Type B pancreatic cell (in vitro differentiated cells): ENCODE measurements around the gene C19orf25. TPM values are rescaled to one million over a fixed set of nuclear protein-coding genes. Genes with fewer than 3 reads are reported as not detected.

Experiments used
- DNase-seq: peaks from one replicate; pipeline ENCODE4 v3.0.0; 2021; ENCODE audit warnings: mixed read lengths; ENCODE audit not compliant: unreplicated experiment; ENCODE audit errors: extremely low spot score
- H3K27ac Mint-ChIP-seq: 2 replicates; pipeline ENCODE4 v1.8.0; 2021; ENCODE audit warnings: mild to moderate bottlenecking, mixed read lengths
- H3K27me3 Mint-ChIP-seq: 2 replicates; pipeline ENCODE4 v1.8.0; 2021; ENCODE audit warnings: mixed read lengths
- H3K36me3 Mint-ChIP-seq: 2 replicates; pipeline ENCODE4 v1.8.0; 2021; ENCODE audit warnings: mixed read lengths
- H3K4me1 Mint-ChIP-seq: one replicate; pipeline ENCODE4 v1.8.0; 2021; ENCODE audit warnings: mixed read lengths; ENCODE audit not compliant: unreplicated experiment
- H3K4me3 Mint-ChIP-seq: 2 replicates; pipeline ENCODE4 v1.8.0; 2021; ENCODE audit warnings: mild to moderate bottlenecking, mixed read lengths
- H3K9me3 Mint-ChIP-seq: 2 replicates; pipeline ENCODE4 v1.8.0; 2021; ENCODE audit warnings: mixed read lengths
- CTCF ChIP-seq: fragments of 200-600 bp; sonication (generic); conservative IDR thresholded peaks from 2 replicates; pipeline ENCODE4 v1.5.0; 2021; ENCODE audit warnings: antibody characterized with exemption, mild to moderate bottlenecking
- total RNA-seq: library from RNA; stranded (reverse); gene quantifications from 2 replicates; pipeline ENCODE4 v1.2.1, GENCODE V29; 2021; ENCODE audit warnings: low replicate concordance

Gene C19orf25
- total RNA-seq, 1 donor from 2014 or later = 37.5 TPM

DNA sequence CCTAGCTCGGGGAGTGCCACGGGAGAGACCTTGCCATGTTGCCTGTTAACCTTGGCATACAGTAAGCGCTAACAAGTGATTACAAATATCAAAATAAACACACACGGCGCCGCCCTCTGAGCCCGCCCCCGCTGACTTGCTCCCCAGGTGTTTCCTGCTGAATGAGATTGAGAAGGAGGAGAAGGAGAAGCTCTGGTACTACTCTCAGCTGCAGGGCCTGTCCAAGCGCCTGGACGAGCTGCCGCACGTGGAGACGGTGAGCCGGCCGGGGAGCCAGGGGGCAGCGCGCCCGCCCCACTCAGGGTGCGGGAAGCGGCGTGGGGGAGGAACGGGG is 24.0 kb downstream of the C19orf25 start:
- Mint-ChIP-seq H3K4me3 (no peak overlapping the region), H3K9me3 (no peaks in the 10 kb centered on the region)

DNA sequence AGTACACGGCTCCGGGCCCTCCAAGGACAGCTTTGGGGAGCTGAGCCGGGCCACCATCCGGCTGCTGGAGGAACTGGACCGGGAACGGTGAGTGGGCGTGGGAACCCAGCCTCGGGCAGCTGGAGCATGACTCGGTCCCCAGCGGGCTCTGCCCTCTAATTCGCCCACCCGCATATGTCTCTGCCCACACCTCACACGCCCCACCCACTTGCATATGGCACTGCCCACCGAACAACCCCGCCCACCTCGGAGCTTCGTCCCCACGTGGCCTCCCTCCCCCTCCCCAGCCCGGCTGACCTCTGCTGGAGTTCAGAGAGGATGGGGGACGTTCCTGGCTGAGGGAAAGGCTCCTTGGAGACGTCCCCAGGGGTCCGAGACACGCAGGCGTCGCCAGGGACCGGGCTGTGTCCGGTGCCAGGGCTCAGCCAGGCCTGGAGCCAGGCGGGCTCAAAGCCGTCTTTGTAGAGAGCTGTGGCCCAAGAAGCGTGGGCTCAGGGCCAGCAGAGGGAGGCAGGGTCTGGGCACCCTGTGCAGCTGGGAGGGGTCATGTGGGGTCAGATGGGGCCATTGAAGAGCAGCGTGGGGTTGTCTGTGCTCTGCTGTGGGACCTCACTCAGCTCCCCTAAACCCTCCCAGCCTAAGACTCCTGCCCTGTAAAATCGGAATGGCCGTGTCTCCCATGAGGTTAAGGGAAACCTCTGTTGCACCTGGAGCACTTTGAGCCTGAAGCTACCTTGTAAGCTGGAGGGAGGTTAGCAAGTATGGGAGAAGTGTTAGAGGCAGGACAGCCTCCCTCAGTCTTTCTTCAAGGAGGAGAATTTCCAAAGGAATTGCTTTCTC is 25.3 kb downstream of the C19orf25 start:
- no peaks in the 10 kb centered on the region for H3K9me3 Mint-ChIP-seq
- no peak overlapping the region for H3K4me3 Mint-ChIP-seq
- H3K36me3 Mint-ChIP-seq = no peaks in the 10 kb centered on the region
- H3K4me1 Mint-ChIP-seq = peaks cover 15% of the 10 kb centered on the region
- peaks cover 59% of the 10 kb centered on the region for H3K27me3 Mint-ChIP-seq
- H3K27ac Mint-ChIP-seq = no peak overlapping the region
- TF ChIP-seq CTCF = no peak
- no peak for DNase-seq

More for the DNA sequence above, 24.0 kb downstream of the C19orf25 start:
- DNase-seq = no peak
- H3K27ac Mint-ChIP-seq = no peak overlapping the region
- H3K4me1 Mint-ChIP-seq = peaks cover 9% of the 10 kb centered on the region
- no peaks in the 10 kb centered on the region for H3K36me3 Mint-ChIP-seq
- H3K27me3 Mint-ChIP-seq = peaks cover 59% of the 10 kb centered on the region
- no peak for TF ChIP-seq CTCF

DNA sequence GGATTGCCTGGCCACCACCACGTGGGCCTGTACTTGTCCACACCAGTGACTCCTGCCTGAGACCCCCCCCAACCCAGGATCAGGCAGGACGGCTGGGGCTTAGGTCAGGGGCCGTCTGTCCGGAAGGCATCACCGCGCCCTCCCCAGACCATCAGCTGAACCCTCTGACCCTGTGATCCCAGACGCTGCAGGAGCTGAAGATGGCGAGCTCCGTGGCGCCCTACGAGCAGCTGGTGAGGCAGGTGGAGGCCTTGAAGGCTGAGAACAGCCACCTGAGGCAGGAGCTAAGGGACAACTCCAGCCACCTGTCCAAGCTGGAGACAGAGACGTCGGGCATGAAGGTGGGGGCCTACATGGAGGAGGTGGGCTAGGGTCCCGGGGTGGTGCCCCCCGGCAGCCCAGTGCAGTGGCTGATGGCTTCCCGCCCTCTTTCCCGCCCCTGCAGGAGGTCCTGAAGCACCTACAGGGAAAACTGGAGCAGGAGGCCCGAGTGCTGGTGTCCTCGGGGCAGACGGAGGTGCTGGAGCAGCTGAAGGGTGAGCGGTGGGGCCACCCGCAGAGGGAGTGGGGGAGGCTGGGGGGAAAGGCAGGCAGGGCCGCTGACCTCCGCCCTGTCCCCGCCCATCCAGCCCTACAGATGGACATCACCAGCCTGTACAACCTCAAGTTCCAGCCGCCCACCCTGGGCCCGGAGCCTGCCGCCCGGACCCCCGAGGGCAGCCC is 26.1 kb downstream of the C19orf25 start:
- Mint-ChIP-seq H3K36me3 (no peaks in the 10 kb centered on the region), H3K9me3 (no peaks in the 10 kb centered on the region), H3K4me3 (no peak overlapping the region), H3K27ac (no peak overlapping the region), H3K27me3 (peaks cover 61% of the 10 kb centered on the region), H3K4me1 (peaks cover 15% of the 10 kb centered on the region)
- no peak for TF ChIP-seq CTCF
- no peak for DNase-seq

DNA sequence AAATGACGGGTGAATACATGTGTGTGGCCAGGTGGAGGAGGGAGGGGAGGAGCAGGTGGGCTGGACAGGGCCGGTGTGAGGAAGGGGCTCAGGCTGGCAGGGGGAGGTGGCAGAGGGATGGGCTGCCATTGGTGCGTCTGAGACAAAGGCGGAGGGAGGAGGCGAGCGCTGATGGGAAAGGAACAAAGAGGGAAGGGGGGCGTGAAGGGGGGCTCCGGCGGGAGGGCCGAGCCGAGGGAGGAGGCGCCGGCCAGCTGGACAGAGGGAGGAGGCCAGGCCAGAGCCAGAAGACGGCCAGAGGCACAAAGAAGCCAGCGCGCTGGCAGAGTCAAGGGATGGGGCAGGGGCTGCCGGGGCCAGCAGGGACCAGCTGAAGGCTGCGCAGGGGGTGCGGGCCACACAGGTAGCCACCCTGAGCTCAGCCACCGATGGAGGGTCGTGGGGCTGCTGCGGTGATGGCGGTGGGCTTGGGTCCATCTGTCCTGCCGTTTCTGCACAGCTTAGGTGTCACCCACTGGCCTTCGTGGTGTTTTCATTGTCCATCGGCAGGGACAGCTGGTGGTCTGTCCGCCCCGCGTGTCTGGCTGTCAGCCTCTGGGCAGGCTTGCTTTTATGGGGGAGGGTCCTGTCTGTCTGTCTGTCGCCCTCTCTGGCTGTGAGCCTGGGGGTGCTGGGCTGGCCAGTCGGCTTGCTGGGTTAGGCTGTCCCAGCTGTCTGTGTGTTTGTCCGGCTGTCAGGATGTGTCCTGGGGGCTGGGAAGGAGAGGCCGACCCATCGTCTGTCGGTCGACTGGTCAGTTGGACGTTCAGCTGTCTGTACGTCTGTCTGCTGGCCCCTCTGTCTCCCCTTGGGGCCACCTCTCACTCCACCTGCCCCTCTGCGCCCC is 26.9 kb downstream of the C19orf25 start:
- DNase-seq = no peak
- H3K4me3 Mint-ChIP-seq = no peak overlapping the region
- no peak overlapping the region for H3K27ac Mint-ChIP-seq
- H3K9me3 Mint-ChIP-seq = no peaks in the 10 kb centered on the region
- H3K27me3 Mint-ChIP-seq = peaks cover 63% of the 10 kb centered on the region
- no peaks in the 10 kb centered on the region for H3K36me3 Mint-ChIP-seq
- TF ChIP-seq CTCF = no peak
- peaks cover 15% of the 10 kb centered on the region for H3K4me1 Mint-ChIP-seq
